A549 (cell line): Measurements from ENCODE around the gene WNK4.

Source experiments
- BHLHE40 ChIP-seq: IDR thresholded peaks from 2 replicates; pipeline ENCODE4 v1.6.1; 2012; ENCODE audit warnings: low read depth, low read length, inconsistent platforms
- CEBPB ChIP-seq, 2 experiments: fragments of >200 bp in 1 of 2; sonication (Bioruptor Twin) in 1 of 2; formaldehyde crosslinking in 1 of 2; IDR thresholded peaks; 2 replicates each; pipeline ENCODE4 v1.6.1; 2012 to 2016
- CTCF ChIP-seq: fragments of >200 bp; sonication (Bioruptor Twin); formaldehyde crosslinking; IDR thresholded peaks from 3 replicates; pipeline ENCODE4 v1.5.1; 2016
- GATA3 ChIP-seq: IDR thresholded peaks from 2 replicates; pipeline ENCODE4 v1.6.1; 2012; ENCODE audit warnings: borderline replicate concordance
- JUN ChIP-seq, 2 experiments: fragments of >200 bp; sonication (Bioruptor Twin); formaldehyde crosslinking; IDR thresholded peaks; 2 replicates in 1 of 2; 3 replicates in 1 of 2; pipeline ENCODE4 v1.6.1; 2016 to 2017
- KDM1A ChIP-seq: fragments of 200-600 bp; sonication (generic); IDR thresholded peaks from 2 replicates; pipeline ENCODE4 v1.6.1; 2016; ENCODE audit warnings: low read depth, mild to moderate bottlenecking
- NFE2L2 ChIP-seq: fragments of 150-350 bp; conservative IDR thresholded peaks from 2 replicates; pipeline ENCODE4 v1.6.1; 2014; ENCODE audit warnings: low read length
- NPAS2 ChIP-seq: fragments of 250-450 bp; sonication (Bioruptor Pico); IDR thresholded peaks from 2 replicates; pipeline ENCODE4 v1.8.0; 2022; ENCODE audit warnings: mild to moderate bottlenecking, moderate library complexity, borderline replicate concordance
- POLR2A ChIP-seq: IDR thresholded peaks from 2 replicates; pipeline ENCODE4 v1.6.1; 2012; ENCODE audit warnings: mild to moderate bottlenecking, low read length
- POLR2AphosphoS2 ChIP-seq: conservative IDR thresholded peaks from 2 replicates; pipeline ENCODE4 v1.6.1; 2012; ENCODE audit warnings: low read length, improper control_type of control experiment, inconsistent platforms
- RNF2 ChIP-seq: fragments of 200-600 bp; sonication (generic); IDR thresholded peaks from 2 replicates; pipeline ENCODE4 v1.6.1; 2016; ENCODE audit warnings: low read depth, mild to moderate bottlenecking, antibody characterized with exemption, moderate library complexity, borderline replicate concordance
- SREBF2 ChIP-seq: fragments of 450-650 bp; IDR thresholded peaks from 2 replicates; pipeline ENCODE4 v1.6.1; 2014; ENCODE audit warnings: mild to moderate bottlenecking, moderate library complexity
- TF ChIP-seq, protein P1 (sequence below): fragments of 200-600 bp; sonication (generic); IDR thresholded peaks from 2 replicates; pipeline ENCODE4 v1.6.1; 2016; ENCODE audit warnings: antibody characterized with exemption, mild to moderate bottlenecking, moderate library complexity
- TF ChIP-seq, protein P2 (sequence below): IDR thresholded peaks from 2 replicates; pipeline ENCODE4 v1.6.1; 2012

GRCh38 chr17:42844271-42844670 lies 63.9 kb downstream of the WNK4 start, which contains the start of gene AOC2:
- no peak for TF ChIP-seq JUN (IDR thresholded peaks at IDR 0.05)
- no peak for TF ChIP-seq POLR2AphosphoS2
- no peak for TF ChIP-seq CTCF
- no peak for TF ChIP-seq GATA3
- TF ChIP-seq, protein P1, sequence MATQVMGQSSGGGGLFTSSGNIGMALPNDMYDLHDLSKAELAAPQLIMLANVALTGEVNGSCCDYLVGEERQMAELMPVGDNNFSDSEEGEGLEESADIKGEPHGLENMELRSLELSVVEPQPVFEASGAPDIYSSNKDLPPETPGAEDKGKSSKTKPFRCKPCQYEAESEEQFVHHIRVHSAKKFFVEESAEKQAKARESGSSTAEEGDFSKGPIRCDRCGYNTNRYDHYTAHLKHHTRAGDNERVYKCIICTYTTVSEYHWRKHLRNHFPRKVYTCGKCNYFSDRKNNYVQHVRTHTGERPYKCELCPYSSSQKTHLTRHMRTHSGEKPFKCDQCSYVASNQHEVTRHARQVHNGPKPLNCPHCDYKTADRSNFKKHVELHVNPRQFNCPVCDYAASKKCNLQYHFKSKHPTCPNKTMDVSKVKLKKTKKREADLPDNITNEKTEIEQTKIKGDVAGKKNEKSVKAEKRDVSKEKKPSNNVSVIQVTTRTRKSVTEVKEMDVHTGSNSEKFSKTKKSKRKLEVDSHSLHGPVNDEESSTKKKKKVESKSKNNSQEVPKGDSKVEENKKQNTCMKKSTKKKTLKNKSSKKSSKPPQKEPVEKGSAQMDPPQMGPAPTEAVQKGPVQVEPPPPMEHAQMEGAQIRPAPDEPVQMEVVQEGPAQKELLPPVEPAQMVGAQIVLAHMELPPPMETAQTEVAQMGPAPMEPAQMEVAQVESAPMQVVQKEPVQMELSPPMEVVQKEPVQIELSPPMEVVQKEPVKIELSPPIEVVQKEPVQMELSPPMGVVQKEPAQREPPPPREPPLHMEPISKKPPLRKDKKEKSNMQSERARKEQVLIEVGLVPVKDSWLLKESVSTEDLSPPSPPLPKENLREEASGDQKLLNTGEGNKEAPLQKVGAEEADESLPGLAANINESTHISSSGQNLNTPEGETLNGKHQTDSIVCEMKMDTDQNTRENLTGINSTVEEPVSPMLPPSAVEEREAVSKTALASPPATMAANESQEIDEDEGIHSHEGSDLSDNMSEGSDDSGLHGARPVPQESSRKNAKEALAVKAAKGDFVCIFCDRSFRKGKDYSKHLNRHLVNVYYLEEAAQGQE, result no peak
- no peak for TF ChIP-seq RNF2
- no peak for TF ChIP-seq NPAS2 (CRISPR knock-in tag)
- no peak for TF ChIP-seq KDM1A
- TF ChIP-seq, protein P2, sequence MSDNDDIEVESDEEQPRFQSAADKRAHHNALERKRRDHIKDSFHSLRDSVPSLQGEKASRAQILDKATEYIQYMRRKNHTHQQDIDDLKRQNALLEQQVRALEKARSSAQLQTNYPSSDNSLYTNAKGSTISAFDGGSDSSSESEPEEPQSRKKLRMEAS, result no peak
- TF ChIP-seq NFE2L2, result no peak
- no peak for TF ChIP-seq POLR2A
- no peak for TF ChIP-seq BHLHE40
- no peak for TF ChIP-seq SREBF2
- no peak for TF ChIP-seq CEBPB (IDR thresholded peaks at IDR 0.05)
